Keratinocyte (primary cell): ENCODE measurements around the gene MPPED1.

Source experiments
- CTCF ChIP-seq, 3 experiments: IDR thresholded peaks in 1 of 3; conservative IDR thresholded peaks in 1 of 3; optimal IDR thresholded peaks in 1 of 3; 2 replicates in 2 of 3; 3 replicates in 1 of 3; pipeline versions ENCODE3 to v1.5.1; 2011; ENCODE audit warnings: low read length in 3 of 3, mild to moderate bottlenecking in 3 of 3, moderate library complexity in 2 of 3, control low read depth in 1 of 3, inconsistent platforms in 1 of 3; ENCODE audit not compliant: insufficient read depth in 2 of 3; ENCODE audit errors: extremely low read depth in 1 of 3
- EZH2 ChIP-seq: IDR thresholded peaks from one replicate; pipeline ENCODE4 v1.6.1; 2012; ENCODE audit warnings: inconsistent platforms, mild to moderate bottlenecking, low read length, moderate library complexity

- no peak for TF ChIP-seq CTCF (optimal IDR thresholded peaks at IDR 0.05 in 1 of 3, IDR thresholded peaks at IDR 0.05 in 1 of 3, conservative IDR thresholded peaks at IDR 0.05 in 1 of 3; ENCODE audit: extremely low read depth in 1 of 3, insufficient read depth in 2 of 3, low read length in 3 of 3)
- TF ChIP-seq EZH2: no peak
Measured at GRCh38 chr22:43483669-43484068, 71.9 kb downstream of the MPPED1 start.
